HG03575 (cell line): ENCODE measurements around the gene GPHA2.

Experiments
- ATAC-seq: cut with Tn5 transposase; IDR thresholded peaks from one replicate; pipeline ENCODE4 v1.9.1; 2021; ENCODE audit not compliant: unreplicated experiment, insufficient number of reproducible peaks, low FRiP score; ENCODE audit errors: extremely low read depth

GPHA2 gene

GRCh38 chr11:64914123-64914522 lies 21.6 kb downstream of the GPHA2 start:
- no peak for ATAC-seq

GRCh38 chr11:64913171-64913727 lies 22.4 kb downstream of the GPHA2 start:
- ATAC-seq, result no peak

- ATAC-seq, result no peak
Observed at GRCh38 chr11:64911689-64912088, 24.0 kb downstream of the GPHA2 start.

- no peak for ATAC-seq
Observed at GRCh38 chr11:64911142-64911541, 24.6 kb downstream of the GPHA2 start.

- ATAC-seq, result no peak
Observed at GRCh38 chr11:64910451-64911093, 25.1 kb downstream of the GPHA2 start.

GRCh38 chr11:64909653-64910343 lies 25.9 kb downstream of the GPHA2 start:
- ATAC-seq, result no peak

- no peak for ATAC-seq
Observed at GRCh38 chr11:64908766-64909165, 26.9 kb downstream of the GPHA2 start.

GRCh38 chr11:64906314-64906635 lies 29.4 kb downstream of the GPHA2 start:
- no peak for ATAC-seq

GRCh38 chr11:64905516-64906313 lies 30.0 kb downstream of the GPHA2 start:
- no peak for ATAC-seq

GRCh38 chr11:64903291-64903833 lies 32.3 kb downstream of the GPHA2 start:
- ATAC-seq, result no peak

GRCh38 chr11:64902102-64902900 lies 33.4 kb downstream of the GPHA2 start:
- no peak for ATAC-seq

- ATAC-seq, result no peak
Observed at GRCh38 chr11:64900774-64901173, 34.9 kb downstream of the GPHA2 start.

- no peak for ATAC-seq
Observed at GRCh38 chr11:64900263-64900678, 35.4 kb downstream of the GPHA2 start.

- ATAC-seq, result no peak
Observed at GRCh38 chr11:64898541-64898940, 37.2 kb downstream of the GPHA2 start.

- ATAC-seq, result no peak
Observed at GRCh38 chr11:64898076-64898445, 37.6 kb downstream of the GPHA2 start.

GRCh38 chr11:64897381-64898075 lies 38.2 kb downstream of the GPHA2 start:
- ATAC-seq, result no peak

GRCh38 chr11:64896448-64897022 lies 39.2 kb downstream of the GPHA2 start:
- ATAC-seq, result no peak

GRCh38 chr11:64894812-64895452 lies 40.8 kb downstream of the GPHA2 start:
- no peak for ATAC-seq
